Measurements from ENCODE around the gene ADAMTS3. TPM values are rescaled to one million over a fixed set of nuclear protein-coding genes. Genes with fewer than 3 reads are reported as not detected.

The ADAMTS3 gene
- total and polyA plus RNA-seq, 2 donors (not counting 3 experiments of a cell fraction or from before 2014, with no cell fraction given), result 0.37 to 1.3 TPM

GRCh38 chr4:72613959-72614358 lies 44.9 kb upstream of the ADAMTS3 start:
- H3K4me1 ChIP-seq (ENCODE audit: control insufficient read depth, extremely low read depth, insufficient read depth, low read length), result no peaks in the 10 kb centered on the region
- intact Hi-C loops (cut with micrococcal nuclease) (no loop called here), dilution Hi-C loops (cut with MboI; ENCODE audit: extremely low pct_ligation_motif_present, low sequenced_read_pairs) (no loop called here)
- BruUV-seq (replicated peaks), result no TSS peak
- H3K9ac ChIP-seq (replicated peaks; ENCODE audit: extremely low read depth, insufficient read depth, low read length), result no peak overlapping the region
- H3K9me3 ChIP-seq (replicated peaks; ENCODE audit: control insufficient read depth, insufficient read depth, low read length), result no peaks in the 10 kb centered on the region
- H3K4me2 ChIP-seq (ENCODE audit: insufficient read depth, low read length), result no peak overlapping the region
- H4K20me1 ChIP-seq (replicated peaks; ENCODE audit: control insufficient read depth, extremely low read depth, insufficient read depth, low read length), result no peaks in the 10 kb centered on the region
- no peaks in the 10 kb centered on the region for H3K79me2 ChIP-seq (ENCODE audit: control insufficient read depth, insufficient read depth, low read length)
- H3K9me1 ChIP-seq (replicated peaks; ENCODE audit: control insufficient read depth, extremely low read depth, insufficient read depth, low read length), result no peaks in the 10 kb centered on the region
- no peak for DNase-seq (ENCODE audit: low read depth, low spot score)
- CTCF ChIA-PET, result interaction anchor here (1.2 kb wide), 1 partner anchor 14 kb away, joined by 4 read pairs; no protein-coding TSS in a partner anchor
- FAIRE-seq, result no peak
- no peak for TF ChIP-seq EZH2 (IDR thresholded peaks at IDR 0.05; ENCODE audit: borderline replicate concordance, low read depth, low read length, severe bottlenecking)
- TF ChIP-seq JUN (IDR thresholded peaks at IDR 0.05; ENCODE audit: borderline replicate concordance, insufficient read depth, insufficient read length, low read depth), result no peak
- no peak for TF ChIP-seq MYC (IDR thresholded peaks at IDR 0.05; ENCODE audit: low read depth, low read length)
- no peak for TF ChIP-seq MAX (IDR thresholded peaks at IDR 0.05; ENCODE audit: insufficient read depth, insufficient read length)
- no peak for TF ChIP-seq POLR2AphosphoS5 (IDR thresholded peaks at IDR 0.05; ENCODE audit: insufficient read depth, low read depth, low read length)
- TF ChIP-seq CTCF (IDR thresholded peaks at IDR 0.05; ENCODE audit: extremely low read depth in 1 of 2, insufficient read depth in 1 of 2, low read depth in 1 of 2, low read length in 2 of 2), result no peak
- TF ChIP-seq GATA2 (IDR thresholded peaks at IDR 0.05; ENCODE audit: insufficient read depth, insufficient read length, low read depth, low read length), result no peak
- no peak for TF ChIP-seq POLR2A (IDR thresholded peaks at IDR 0.05; ENCODE audit: low read depth, low read length)
- H3K4me3 ChIP-seq (replicated peaks in 1 of 3; ENCODE audit: insufficient read depth in 1 of 3, low read depth in 1 of 3, low read length in 3 of 3), result no peak overlapping the region
- H3K27me3 ChIP-seq (ENCODE audit: control insufficient read depth in 2 of 2, insufficient read depth in 2 of 2, low read length in 2 of 2), result no peaks in the 10 kb centered on the region
- H3K36me3 ChIP-seq (ENCODE audit: control insufficient read depth in 2 of 2, extremely low read depth in 1 of 2, insufficient read depth in 2 of 2, low read length in 2 of 2), result no peaks in the 10 kb centered on the region
- POLR2A ChIA-PET, result no interaction called here
- no peak overlapping the region for H2AFZ ChIP-seq (ENCODE audit: low read depth, low read length)
- H3K27ac ChIP-seq (ENCODE audit: insufficient read depth, low read depth, low read length), result no peak overlapping the region
